KMS-11 (cell line): ENCODE results near the gene S100A13.

Source experiments
- H2AFZ ChIP-seq: fragments of 200-600 bp; sonication (generic); 2 replicates; pipeline ENCODE4 v1.6.1; 2016; ENCODE audit warnings: antibody characterized with exemption, mixed run types, low read depth
- H3K27ac ChIP-seq: fragments of 200-600 bp; sonication (generic); 2 replicates; pipeline ENCODE4 v1.6.1; 2016; ENCODE audit warnings: mild to moderate bottlenecking, mixed run types
- H3K27me3 ChIP-seq: fragments of 200-600 bp; sonication (generic); 2 replicates; pipeline ENCODE4 v1.6.1; 2017; ENCODE audit warnings: mild to moderate bottlenecking, low read depth, mixed run types, moderate library complexity; ENCODE audit not compliant: insufficient read depth
- H3K36me3 ChIP-seq: fragments of 200-600 bp; sonication (generic); 2 replicates; pipeline ENCODE4 v1.6.1; 2017; ENCODE audit warnings: mild to moderate bottlenecking, mixed run types; ENCODE audit not compliant: insufficient read depth
- H3K4me1 ChIP-seq: fragments of 200-600 bp; sonication (generic); 2 replicates; pipeline ENCODE4 v1.6.1; 2016; ENCODE audit warnings: mild to moderate bottlenecking, low read depth, mixed run types; ENCODE audit not compliant: poor library complexity, severe bottlenecking
- H3K4me2 ChIP-seq: fragments of 200-600 bp; sonication (generic); 2 replicates; pipeline ENCODE4 v1.7.0; 2016; ENCODE audit warnings: mild to moderate bottlenecking, mixed run types
- H3K4me3 ChIP-seq: fragments of 200-600 bp; sonication (generic); IDR thresholded peaks from 2 replicates; pipeline ENCODE4 v1.6.1; 2017; ENCODE audit warnings: low read depth, low read length, mixed read lengths; ENCODE audit not compliant: insufficient read depth
- H3K79me2 ChIP-seq: fragments of 200-600 bp; sonication (generic); 2 replicates; pipeline ENCODE4 v1.6.1; 2016; ENCODE audit warnings: low read depth, mixed run types; ENCODE audit not compliant: insufficient read depth
- H3K9ac ChIP-seq: fragments of 200-600 bp; sonication (generic); 2 replicates; pipeline ENCODE4 v1.6.1; 2016; ENCODE audit warnings: mild to moderate bottlenecking, mixed run types
- H4K20me1 ChIP-seq: fragments of 200-600 bp; sonication (generic); 2 replicates; pipeline ENCODE4 v1.6.1; 2016; ENCODE audit warnings: mild to moderate bottlenecking, mixed run types; ENCODE audit not compliant: insufficient read depth
- CTCF ChIP-seq: fragments of 200-600 bp; sonication (generic); conservative IDR thresholded peaks from 2 replicates; pipeline ENCODE4 v1.6.1; 2017; ENCODE audit warnings: low read depth, mild to moderate bottlenecking, antibody characterized with exemption, low read length, moderate library complexity, mixed read lengths

S100A13 gene

GRCh38 chr1:153638261-153638660 lies 11.0 kb upstream of the S100A13 start:
- no peaks in the 10 kb centered on the region for H3K27me3 ChIP-seq
- H3K79me2 ChIP-seq, result peaks cover 59% of the 10 kb centered on the region
- no peaks in the 10 kb centered on the region for H4K20me1 ChIP-seq
- H3K36me3 ChIP-seq, result peaks cover 64% of the 10 kb centered on the region; the same call in 1 of the 2 replicates
- H2AFZ ChIP-seq, result no peak overlapping the region
- no peak overlapping the region for H3K4me2 ChIP-seq
- no peak overlapping the region for H3K4me3 ChIP-seq
- no peak overlapping the region for H3K27ac ChIP-seq
- H3K9ac ChIP-seq, result no peak overlapping the region
- peaks cover 27% of the 10 kb centered on the region for H3K4me1 ChIP-seq
- TF ChIP-seq CTCF, result no peak

- H3K27ac ChIP-seq, result no peak overlapping the region; the same call in 1 of the 2 replicates
- H3K36me3 ChIP-seq, result peaks cover 46% of the 10 kb centered on the region; the same call in 1 of the 2 replicates
- no peak overlapping the region for H3K9ac ChIP-seq
- TF ChIP-seq CTCF, result no peak
- H2AFZ ChIP-seq, result no peak overlapping the region
- H3K4me3 ChIP-seq, result no peak overlapping the region
- no peak overlapping the region for H3K4me2 ChIP-seq
- peaks cover 31% of the 10 kb centered on the region for H3K4me1 ChIP-seq
- no peaks in the 10 kb centered on the region for H4K20me1 ChIP-seq
- H3K27me3 ChIP-seq, result no peaks in the 10 kb centered on the region
- peaks cover 59% of the 10 kb centered on the region for H3K79me2 ChIP-seq
Measured at GRCh38 chr1:153636312-153636711, 9.0 kb upstream of the S100A13 start.

DNA sequence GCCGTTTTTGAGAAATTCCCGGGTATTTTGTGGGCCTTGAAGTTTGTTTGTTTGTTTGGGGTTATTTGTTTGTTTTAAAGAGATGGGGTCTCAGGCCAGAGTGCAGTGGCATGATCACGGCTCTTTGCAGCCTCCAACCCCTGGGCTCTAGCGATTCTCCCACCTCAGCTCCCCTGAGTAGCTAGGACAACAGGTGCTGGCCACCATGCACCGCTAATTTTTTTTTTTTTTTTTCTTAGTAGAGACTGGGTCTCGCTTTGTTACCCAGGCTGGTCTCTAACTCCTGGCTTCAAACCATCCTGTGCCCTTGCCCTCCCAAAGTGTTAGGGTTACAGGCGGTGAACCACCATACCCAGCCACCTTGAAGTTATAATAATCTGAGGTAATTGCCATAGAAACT lies 8.6 kb upstream of the S100A13 start:
- Histone ChIP-seq H3K27ac (no peak overlapping the region), H2AFZ (no peak overlapping the region), H3K4me3 (no peak overlapping the region), H3K4me2 (peak overlapping the region; percentile 52; the same call in 1 of the 2 replicates), H3K4me1 (peaks cover 31% of the 10 kb centered on the region), H3K36me3 (peaks cover 42% of the 10 kb centered on the region; the same call in 1 of the 2 replicates), H3K9ac (no peak overlapping the region), H4K20me1 (no peaks in the 10 kb centered on the region), H3K79me2 (peaks cover 58% of the 10 kb centered on the region), H3K27me3 (no peaks in the 10 kb centered on the region)
- TF ChIP-seq CTCF, result no peak

DNA sequence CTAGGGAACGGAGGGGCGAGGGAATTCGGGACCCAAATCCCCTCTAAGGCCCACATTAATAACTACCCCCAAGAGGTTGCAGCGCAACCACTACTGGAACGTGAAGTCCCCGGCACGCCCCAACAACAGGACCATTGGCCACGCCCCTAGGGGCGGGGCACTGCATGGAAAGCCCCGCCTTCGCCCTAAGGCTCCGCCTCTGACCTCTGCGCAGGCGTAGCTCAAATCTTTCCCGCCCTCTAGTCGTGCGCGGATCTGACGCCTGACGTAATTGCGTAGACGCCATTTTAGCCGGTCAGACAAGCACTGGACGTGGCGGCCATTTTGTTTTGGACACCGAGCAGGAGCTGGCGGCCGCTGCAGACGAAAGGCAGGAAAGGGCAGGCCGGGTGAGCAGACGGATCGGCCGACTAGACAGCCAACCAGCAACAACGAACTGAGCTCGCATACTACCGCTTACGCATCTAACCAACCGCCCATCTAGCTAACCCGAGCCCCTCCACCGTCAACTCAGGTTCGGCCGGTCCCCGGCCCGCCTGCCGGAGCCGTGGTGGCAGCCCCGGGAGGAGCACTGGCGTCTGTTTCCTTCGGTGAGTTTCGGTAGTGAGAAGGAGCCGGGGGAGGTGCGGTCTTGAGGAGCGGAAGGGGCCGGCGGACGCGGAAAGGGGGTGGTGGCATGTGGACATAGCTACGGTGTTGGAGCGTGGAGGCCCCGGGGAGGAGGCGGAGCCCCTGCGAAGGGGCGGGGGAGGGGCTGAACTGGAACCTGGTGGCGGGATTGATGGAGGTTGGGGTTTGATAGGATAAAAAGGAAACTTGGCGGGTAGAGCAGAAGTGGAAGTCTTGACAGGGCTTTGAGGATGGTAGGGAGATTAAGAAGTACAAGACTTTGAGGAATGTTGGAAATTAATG lies 6.7 kb upstream of the S100A13 start, which contains the start of gene CHTOP:
TSS of gene CHTOP (plus strand) at position 313 of the 912 bp plus-strand sequence. CDS start 2,523 bp downstream, outside the sequence.
- no peak for TF ChIP-seq CTCF
- Histone ChIP-seq H3K4me3 (peak within 1 kb of the TSS; percentile 100), H3K4me2 (peak within 1 kb of the TSS; percentile 52), H3K27me3 (no peaks in the 10 kb centered on the region), H4K20me1 (no peaks in the 10 kb centered on the region), H3K27ac (peak within 1 kb of the TSS; percentile 91), H2AFZ (peak within 1 kb of the TSS; percentile 71), H3K79me2 (peaks cover 42% of the 10 kb centered on the region), H3K36me3 (peaks cover 29% of the 10 kb centered on the region; the same call in 1 of the 2 replicates), H3K4me1 (peaks cover 31% of the 10 kb centered on the region), H3K9ac (peak within 1 kb of the TSS; percentile 94)
